Hematopoietic multipotent progenitor cell treated with erythropoietin and hydrocortisone succinate and interleukin-3 and kit ligand, for 4 days (in vitro differentiated cells): ENCODE results near the gene CDH22.
A peak's percentile ranks its signal among the peaks of the same experiment; 100 is the strongest.

Experiments
- DNase-seq: peaks from one replicate; pipeline ENCODE4 v3.0.0-alpha.2; 2015

CDH22 gene

DNA sequence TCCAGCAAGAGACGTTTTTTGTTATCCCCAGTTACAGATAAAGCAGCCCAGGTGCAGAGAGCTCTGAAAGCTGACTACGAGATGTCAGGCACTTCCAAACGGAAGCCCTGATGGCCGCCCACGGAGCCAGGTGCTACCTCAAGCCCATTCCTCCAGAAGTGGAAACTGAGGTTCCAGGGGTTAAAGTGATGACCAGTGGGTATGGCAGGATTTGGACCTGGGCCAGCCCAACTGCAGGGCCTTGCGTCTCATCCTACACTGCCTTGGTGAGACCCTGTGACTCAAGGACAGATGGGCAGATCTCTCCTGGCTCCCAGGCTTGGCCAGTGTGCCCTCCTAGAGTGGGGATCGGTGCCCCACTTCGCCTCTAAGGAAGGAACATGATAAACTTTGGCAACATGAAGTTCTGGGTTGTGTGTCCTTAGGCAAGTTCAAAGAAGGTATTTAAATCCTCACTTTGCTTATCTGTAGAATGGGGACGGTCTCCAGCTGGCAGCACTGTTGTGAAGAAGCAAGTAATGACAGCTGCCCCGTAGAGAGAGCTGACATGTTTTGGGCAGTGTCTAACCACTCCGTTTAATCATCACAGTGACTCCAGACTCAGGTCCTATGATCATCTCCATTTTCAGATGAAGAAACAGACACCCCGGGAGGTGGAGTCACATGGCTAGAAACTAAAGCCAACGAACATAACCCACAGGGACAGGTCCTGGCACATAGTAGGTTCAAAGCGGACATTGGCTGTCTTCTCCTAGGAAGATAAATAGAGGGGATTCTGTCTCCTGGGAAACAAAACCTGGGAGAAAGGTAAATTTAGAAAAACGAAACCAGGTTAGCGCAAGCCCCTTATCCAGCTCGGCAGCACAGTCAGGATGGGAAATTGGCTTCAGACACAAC lies 34.4 kb upstream of the CDH22 start:
- no peak for DNase-seq

DNA sequence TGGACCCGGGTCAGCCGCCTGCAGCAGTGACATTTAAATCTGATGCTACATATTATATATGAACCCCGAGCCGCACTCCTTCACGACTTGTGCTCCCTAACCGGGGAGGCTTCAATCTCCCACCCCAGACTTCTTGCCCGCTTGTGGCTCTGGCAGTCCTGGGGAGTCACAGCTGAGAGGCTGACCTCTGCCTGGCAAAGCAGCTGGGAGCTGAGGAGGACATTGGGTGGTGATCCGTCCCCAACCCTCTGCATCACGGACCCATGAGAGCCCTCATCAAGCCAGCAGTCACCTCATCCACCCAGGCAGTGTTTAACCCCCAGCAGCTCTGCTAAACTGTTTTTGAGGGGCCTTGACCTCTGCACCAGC lies 33.7 kb upstream of the CDH22 start:
- DNase-seq = no peak

DNA sequence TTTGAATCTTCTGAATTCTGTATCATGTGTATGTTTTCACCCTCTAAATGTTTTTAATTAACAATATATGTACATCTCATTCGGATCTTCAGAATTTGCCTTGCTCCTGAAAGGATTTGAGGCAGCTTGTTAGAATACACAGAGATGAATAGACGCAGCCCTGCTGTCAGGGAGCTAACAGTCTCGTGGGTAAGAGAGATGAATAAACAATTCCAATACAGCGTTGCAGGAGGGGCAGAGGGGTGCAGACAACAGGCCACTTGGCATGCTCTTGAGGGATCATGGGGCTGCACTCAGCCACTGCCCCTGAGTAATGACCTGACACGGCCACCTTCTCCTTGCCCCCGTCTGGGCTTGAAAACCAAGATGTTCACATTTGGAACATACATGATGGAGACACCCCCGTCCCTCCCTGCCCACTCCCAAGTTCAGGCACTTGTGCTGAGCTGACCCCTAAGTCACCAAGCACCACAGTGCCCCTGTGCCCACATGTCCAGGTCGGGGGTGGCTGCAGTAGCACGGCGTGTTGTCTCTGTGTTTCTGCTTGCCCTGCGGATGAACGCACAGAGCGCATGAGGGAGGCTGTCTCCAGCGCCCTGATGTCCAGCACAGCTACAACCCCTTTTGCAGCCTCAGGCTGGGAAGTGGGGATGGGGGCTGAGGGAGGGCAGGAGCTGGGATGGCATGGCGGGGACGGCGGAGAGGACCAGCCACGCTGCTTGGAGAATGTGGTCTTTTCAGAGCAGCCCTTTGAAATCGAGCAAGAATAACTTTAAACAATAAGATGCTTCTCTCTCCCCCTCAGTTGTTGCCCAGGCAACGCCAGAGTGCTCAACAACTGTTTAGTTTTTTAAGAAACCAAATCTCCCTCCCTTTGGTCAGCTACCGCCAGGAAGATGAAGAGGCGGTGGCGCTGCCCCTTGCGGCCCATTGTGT lies 33.0 kb upstream of the CDH22 start:
- DNase-seq = no peak

DNA sequence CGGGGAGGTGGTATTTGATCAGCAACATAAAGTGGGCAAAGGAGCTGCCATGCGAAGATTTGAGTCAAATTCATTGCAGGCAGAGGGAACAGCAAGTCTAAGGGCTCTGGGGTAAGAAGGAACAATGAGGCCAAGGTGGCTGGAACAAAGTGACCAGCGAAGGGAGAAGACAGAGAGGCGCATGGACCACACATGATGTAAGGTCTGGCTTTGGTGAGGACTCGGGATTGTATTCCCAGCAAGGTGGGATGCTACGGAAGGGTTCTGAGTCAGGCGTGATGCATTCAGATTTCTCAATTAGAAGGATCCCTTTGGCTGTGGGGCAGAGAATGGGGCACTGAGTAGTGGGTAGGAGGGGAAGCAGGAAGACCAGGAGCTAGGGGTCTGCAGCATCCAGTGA lies 30.7 kb upstream of the CDH22 start:
- DNase-seq = no peak

DNA sequence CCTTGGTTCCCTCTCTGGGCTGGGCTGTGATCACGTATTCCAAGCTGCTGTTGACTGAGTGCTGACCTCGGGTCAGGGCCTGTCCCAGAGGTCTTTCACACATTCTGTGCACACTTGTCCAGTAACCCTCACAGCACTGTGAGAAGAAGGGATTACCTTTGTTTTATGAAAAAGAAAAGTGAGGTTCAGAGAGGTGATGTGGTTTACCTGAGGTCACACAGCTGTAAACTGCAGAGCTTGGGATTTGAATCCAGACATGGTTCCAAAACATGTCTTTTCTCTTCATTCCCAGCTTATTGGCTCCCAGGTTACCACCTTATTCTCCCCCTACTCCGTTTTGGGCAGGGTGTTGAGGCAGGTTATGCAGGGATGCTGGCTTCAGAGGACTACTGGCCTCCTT lies 28.4 kb upstream of the CDH22 start:
- no peak for DNase-seq

DNA sequence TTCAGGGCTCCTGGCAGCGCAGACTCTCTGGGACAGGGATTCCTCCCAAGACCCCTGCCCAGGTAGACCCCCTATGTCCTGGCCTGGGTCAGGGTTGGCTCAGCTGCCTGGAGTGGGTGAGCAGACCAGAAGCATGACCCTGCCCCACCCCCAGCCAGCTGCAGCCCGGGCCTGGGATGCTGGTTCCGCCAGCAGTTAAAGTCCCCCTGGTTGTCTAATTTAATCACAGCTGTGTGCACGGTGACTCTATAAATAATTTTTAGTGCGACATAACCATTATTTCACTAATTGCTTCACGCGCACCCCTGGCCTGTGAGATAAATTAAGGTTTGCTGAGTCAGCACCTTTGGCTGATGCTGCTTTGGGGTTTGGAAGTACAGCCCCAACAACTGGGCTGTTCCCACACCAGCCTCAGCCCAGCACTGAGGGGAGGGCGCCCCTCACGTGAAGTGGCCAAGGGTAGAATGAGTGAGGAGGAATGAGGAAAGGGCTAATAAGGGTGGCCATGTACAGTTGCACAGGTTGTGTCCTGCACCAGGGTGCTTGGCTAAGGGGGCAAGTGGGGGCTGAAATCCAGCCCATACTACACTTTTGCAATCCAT lies 26.1 kb upstream of the CDH22 start:
- no peak for DNase-seq

DNA sequence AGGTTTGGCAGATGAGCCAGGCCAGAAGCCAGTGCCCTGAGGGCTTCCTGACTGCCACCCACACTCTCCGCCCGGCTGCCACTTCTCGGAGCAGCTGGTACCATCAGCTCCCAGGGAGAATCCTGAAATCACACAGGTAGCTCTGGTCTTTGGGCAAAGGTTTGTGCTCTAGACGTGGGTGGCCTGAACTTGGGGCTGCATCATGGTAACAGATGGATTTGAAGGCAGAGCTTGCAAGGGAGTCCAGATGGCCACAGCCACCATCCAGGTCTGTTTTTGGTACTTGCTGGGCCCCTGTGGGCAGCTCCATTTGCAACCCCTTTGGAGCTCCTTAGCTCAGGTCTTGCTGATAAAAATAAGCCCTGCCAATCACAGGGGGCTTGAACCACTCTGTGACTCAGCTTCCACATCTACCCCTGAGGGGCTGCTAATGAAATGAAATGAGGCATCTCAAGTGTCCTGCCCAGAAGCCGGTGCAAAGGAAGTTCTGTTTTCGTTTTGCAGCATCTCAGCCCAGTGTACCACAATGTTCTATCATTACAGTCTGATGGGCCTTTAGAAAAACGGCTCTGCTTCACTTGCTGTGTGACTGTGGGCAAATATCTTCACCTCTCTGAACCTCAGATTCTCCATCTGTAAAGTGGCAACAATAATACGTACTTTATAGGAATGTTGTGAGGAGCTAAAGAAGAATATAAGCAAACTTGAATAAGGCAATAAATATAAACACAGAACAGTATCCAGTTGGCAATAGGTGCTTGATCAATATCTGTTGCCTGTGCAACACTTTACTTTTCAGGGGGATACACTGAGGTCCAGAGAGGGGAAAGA lies 25.1 kb upstream of the CDH22 start:
- DNase-seq = no peak

DNA sequence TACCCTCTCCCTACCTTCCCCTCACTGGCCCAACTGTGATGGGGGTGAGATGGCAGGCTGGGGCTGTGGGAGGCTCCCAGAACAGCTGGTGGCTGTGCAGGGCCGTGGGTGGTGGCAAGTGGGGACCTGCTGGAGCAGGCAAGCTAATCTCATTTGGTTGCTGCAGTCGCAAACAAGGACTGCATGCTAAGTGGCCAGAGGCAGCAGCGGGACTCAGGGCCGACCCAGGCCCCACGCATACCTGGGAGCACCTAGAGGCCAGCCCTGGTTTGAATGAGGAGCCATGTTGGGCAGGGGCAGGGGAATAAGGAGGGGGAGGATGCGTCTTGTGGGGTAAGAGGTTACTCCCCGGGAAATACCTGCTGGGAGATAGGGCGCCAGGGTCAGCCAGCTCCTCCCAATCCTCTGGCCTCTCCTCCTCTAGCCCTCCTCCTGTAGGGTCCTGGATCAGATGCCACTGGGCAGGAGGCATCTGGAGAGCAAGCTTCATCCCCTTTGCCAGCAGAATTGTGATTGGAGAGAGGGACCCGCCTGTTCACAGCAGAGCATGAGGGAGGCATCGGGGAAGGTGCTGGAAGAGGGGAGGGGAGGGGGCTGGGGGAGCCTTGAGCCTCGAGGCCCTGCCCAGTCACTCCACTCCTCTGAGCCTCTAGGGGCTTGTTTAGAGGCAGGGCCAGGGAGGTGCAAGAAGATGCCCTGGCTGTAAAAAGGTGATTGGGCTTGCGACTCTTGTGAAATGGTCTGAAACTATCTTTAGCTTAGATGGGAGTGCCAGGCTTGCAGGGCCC lies 24.3 kb upstream of the CDH22 start:
- DNase-seq = no peak

DNA sequence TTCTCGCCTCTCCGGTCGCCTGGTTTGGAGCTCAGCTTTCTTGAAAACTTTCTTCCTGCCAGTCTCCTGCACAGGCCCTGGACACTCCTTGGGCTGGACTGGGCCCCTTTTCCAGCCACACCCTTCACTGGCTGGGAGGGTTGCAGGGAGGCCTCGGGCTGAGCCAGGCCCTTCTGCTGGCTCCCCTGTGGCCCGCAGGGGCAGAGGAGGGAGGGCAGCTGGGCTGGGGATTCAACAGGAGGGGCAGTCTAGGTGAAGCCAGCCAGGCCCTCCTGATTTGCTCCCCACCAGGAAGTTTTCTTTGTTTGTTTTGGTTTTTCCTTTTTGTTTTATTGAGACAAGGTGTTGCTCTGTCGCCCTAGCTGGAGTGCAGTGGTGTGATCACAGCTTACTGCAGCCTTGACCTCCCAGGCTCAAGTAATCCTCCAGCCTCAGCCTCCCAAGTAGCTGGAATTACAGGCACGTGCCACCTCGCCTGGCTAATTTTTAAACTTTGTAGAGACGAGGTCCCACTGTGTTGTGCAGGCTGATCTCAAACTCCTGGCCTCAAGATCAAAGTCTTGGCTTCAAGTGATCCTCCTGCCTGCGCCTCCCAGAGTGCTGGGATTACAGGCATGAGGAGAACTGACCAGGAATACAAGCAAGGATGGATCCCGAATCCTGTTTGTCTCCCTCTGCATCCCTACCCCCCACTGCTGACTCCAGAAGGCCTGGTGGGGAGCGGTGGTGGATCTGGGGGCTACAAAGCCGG lies 23.5 kb upstream of the CDH22 start:
- no peak for DNase-seq

DNA sequence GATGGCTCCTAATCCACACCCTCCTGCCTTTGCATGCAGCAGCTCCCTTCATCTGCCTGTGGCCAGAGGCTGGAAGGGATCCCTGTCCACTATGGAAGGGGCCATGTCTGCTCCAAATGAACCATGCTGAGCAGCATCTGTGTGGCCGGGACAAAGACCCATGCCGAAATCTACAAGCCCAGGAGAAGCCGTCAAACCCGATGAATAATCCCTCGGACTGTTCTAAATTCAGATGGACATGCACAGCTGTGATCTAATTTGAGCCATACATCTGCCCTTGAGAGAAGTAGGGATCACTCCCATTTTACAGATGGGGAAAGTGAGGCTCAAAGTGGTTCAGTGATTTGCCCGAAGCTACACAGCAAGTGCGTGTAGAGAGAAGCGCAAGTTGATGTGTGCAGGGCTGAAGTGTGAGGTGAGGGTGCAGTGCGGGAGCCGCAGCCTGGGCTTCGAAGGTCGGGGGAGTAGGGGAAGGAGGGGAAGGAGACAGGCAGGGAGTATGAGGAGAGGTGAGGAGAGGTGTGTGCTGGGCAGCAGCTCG lies 22.6 kb upstream of the CDH22 start:
- DNase-seq = no peak

DNA sequence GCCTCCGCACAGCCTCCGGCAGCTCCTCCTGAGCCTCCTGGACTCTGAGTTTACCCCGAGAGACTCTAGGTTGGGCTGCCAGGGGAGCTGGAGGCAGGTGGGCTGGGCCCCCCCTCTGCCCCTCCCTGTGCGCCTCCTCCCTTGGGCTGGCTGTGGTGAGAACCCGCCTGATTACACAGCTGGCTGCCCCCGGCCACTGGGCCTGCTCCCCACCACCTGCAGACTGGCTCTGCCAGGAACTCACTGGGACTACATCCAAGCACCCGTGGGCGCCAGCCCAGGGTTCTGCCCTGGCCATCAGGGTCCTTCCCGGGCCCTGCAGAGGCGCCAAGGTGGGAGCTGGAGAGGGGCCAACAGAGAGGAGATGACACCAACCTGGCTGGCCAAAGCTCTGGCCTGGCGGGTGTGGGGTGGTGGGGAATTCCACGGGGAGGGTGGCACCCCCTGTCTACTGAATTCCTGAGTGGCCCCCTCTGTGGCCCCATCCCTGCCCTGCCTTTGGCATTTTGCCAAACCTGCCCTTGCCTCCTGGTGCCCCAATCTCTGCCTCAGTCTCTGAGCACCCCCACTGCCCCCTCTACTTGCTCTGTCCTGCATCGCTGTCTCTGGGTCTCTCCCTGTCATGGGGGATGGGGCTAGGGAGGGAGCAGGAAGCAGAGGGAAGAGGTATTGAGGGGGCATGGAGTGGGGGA lies 21.9 kb upstream of the CDH22 start:
- no peak for DNase-seq

DNA sequence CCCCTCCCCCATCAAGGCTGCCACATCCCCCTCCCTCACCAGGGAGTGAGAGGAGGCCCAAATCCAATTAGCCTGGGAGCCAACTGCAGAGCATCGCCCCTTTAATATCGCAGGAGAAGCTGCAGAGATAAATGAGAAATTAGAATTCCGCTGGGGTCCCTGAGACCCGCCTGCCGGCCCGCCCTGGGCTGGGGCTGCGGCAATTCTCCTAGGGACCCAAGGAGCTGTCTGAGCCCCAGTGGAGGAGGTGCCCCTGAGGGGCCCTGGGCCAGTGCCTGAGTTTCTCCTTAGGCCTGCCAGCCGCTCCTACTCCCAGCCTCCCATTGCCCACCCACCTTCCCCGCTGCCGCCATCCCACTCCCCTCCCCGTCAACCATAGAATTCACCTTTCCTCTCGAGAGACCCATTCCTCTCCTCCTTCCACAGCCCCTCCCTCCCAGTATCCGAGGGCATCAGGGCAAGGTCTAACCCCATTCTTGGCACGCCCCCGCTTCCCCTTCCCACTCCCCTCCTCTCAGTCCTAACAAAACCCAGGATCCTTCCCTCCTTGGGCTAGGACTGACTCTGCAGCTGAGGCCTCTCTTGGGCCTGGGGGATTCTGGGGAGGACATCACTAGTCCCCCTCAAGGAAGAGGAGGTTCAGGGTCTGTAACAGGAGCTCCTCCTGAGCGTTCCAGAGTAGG lies 20.0 kb upstream of the CDH22 start:
- DNase-seq = no peak

DNA sequence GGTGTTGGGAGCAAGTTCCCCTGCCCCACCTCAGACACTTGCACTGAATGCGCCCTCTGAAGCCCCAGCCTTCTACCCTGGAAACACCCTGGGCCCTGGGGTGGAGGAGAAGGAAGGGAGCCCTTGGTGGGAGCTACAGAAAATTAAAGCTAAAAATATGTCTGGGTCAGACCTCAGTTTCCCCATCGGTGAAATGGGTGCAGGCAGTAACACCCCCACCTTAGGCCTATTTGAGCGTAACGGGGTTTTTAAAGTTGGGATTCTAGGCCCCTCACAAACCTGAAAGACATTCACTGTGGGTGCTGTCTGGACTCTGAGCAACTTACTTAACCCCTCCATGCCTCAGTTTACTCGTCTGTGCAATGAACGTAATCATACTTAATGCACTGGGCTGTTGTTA lies 19.3 kb upstream of the CDH22 start:
- DNase-seq = no peak

DNA sequence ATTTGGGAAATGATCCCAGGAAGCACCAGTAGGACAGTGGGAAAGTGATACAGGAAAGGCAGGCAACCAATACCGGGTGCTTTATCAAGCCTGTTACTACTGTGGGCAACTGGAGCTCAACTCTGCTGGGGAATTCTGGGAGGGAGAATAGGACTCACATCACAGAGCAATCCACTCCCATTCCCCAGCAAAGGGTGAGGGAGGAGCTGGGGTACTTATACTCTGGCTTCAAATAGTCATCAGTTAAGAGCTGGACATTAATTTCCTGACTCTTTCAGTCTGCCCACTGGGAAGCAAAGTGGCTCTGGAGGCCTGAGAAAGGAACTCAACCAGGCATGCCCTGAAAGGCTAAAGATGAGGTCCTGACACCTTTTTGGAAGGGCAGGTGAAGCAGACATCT lies 17.5 kb upstream of the CDH22 start:
- no peak for DNase-seq

DNA sequence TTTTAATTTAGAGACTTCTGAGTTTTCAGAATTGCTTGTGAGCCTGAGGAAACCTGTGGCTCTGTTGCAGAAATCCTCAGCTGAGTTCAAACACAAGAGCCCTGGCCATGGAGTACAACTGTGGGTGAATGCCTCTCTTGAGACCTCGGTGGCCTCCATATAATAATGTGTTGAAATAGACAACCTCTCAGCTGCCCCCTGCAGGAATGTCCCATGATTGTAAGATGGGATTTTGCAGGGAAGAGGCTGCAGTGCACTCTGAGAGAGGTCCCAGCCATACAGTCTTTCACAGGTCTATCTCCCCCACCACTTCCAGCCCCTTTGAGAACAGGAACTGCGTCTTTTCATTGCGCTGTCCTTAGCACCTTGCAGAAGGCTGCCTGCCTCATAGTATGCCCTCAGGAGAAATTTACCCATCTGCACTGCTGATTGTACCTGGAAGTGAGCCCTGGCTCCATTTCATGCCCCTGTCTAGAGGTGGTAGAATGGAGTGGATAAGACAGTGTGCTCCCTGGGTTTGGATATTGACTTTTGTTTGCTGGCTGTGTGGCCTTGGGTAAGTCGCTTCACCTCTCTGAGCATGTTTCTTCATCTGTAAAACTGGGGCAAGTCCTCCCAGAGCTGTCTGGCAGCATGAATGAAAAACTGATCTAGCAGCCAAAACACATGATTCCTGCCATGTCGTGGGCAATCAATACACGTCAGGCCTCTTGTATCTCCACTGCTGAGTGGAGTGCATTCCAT lies 16.8 kb upstream of the CDH22 start:
- peak; percentile 63 for DNase-seq

DNA sequence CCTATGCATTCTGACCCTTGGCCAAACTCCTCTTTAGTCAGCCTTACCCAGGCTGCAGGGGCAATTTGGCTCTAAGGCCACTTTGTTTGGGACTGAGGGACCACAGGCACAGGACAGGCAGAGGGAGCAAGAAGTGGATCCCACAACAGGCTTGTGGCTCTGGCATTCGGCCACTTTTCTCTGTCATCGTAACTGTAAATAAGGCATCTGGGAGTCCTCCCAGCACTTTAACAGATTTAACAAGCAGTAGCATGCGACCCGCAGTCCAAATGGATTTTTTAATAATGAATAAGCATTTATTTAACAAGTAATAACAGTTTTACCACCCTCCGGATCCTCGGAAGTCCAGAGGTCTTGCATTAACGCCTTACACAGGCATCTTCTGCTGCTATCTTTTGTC lies 16.1 kb upstream of the CDH22 start:
- DNase-seq = no peak

DNA sequence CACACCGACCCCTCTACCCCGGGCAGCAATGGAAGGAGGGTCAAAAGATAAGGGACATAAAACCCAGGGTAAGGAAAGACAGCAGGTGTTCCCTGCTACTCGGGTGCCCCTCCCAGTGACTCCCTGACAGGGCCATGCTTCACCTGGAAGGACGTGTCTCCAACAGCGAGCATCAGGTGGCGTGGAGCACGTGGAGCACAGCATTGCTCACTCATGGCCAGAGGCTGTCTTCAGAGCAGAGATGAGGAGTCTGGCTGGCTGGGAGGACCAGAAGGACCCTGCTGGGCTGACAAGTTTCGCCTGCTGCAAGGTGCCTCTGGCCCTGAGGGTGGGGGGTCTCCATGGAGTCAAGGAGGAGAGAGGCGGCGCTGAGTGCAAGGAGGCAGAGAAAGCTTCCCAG lies 15.3 kb upstream of the CDH22 start:
- no peak for DNase-seq

DNA sequence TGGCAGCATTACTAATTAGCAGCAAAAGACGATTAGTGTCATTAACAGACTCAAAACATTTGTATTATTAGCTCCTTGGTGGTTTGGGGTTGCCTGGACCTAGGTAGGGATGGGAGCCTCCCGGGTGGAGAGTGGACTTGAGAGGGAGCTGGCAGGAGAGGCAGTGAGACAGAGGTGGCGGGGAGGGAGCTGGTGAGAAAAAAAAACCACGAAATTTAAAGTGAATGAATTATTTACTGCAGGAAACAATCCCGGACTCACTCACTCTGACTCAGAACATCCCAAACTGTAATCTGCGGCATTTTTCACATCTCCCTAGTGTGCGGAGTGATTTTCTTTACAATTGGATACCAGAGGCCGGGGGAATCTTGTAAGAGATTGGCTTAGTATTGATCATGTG lies 14.3 kb upstream of the CDH22 start:
- no peak for DNase-seq

DNA sequence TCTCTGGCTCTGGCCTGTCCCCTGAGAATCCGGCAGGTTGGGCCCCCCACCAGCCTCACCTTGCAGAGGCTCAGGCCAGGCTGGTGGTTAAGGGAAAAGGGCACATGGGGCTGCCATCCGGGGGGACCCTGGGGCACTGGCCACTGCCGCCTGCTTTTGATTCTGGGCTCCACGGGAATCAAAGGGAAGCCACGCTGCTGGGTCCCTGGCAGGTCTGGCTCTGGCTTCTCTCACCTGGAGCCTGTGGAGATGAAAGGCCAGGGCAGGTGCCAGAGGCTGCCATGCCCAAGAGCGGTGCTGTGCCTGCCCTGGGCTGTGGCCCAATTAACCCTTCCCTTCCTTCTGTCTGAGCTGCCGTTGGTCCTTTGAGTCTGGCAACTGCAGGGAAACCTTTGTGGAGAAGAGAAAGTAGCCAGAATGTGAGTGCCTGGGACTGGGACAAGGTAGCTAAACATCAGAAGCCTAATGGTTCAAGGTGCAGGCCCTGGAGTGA lies 9.4 kb upstream of the CDH22 start:
- no peak for DNase-seq
